ENCODE data around the gene PTPN1.
"Not testable (repeated sequence)": the region's sequence is repeated elsewhere in the genome, so short reads cannot be mapped to it uniquely, and the experiment has no call there.

Gene PTPN1

GRCh38 chr20:50532221-50532620, 22.0 kb downstream of the PTPN1 start:
- DNase-seq (ENCODE audit: low read depth) = peak; percentile 49

- peak; percentile 58 for DNase-seq (ENCODE audit: low read depth)
These were observed 22.9 kb downstream of the PTPN1 start for GRCh38 chr20:50533061-50533460.

- DNase-seq (ENCODE audit: low read depth) = no peak
These were observed 23.3 kb downstream of the PTPN1 start for GRCh38 chr20:50533464-50533863.

GRCh38 chr20:50534567-50534966, 24.4 kb downstream of the PTPN1 start:
- DNase-seq (ENCODE audit: low read depth) = peak; percentile 97

GRCh38 chr20:50535162-50535561, 25.0 kb downstream of the PTPN1 start:
- DNase-seq (ENCODE audit: low read depth) = no peak

- DNase-seq (ENCODE audit: low read depth) = peak; percentile 54
These were observed 26.1 kb downstream of the PTPN1 start for GRCh38 chr20:50536333-50536732.

- no peak for DNase-seq (ENCODE audit: low read depth)
These were observed 27.5 kb downstream of the PTPN1 start for GRCh38 chr20:50537546-50538201.

GRCh38 chr20:50538276-50538675, 28.1 kb downstream of the PTPN1 start:
- DNase-seq (ENCODE audit: low read depth) = no peak

GRCh38 chr20:50539798-50540197, 29.6 kb downstream of the PTPN1 start:
- not testable (repeated sequence) for DNase-seq (ENCODE audit: low read depth)

GRCh38 chr20:50540620-50541605, 30.7 kb downstream of the PTPN1 start:
- peak; percentile 57 for DNase-seq (ENCODE audit: low read depth)

- no peak for DNase-seq (ENCODE audit: low read depth)
These were observed 31.4 kb downstream of the PTPN1 start for GRCh38 chr20:50541606-50542041.

- DNase-seq (ENCODE audit: low read depth) = no peak
These were observed 33.1 kb downstream of the PTPN1 start for GRCh38 chr20:50543326-50543725.

- DNase-seq (ENCODE audit: low read depth) = no peak
These were observed 34.9 kb downstream of the PTPN1 start for GRCh38 chr20:50545126-50545525.

GRCh38 chr20:50546729-50547314, 36.6 kb downstream of the PTPN1 start:
- no peak for DNase-seq (ENCODE audit: low read depth)

- no peak for DNase-seq (ENCODE audit: low read depth)
These were observed 37.8 kb downstream of the PTPN1 start for GRCh38 chr20:50547964-50548363.

- no peak for DNase-seq (ENCODE audit: low read depth)
These were observed 38.2 kb downstream of the PTPN1 start for GRCh38 chr20:50548396-50548795.

GRCh38 chr20:50550531-50550930, 40.3 kb downstream of the PTPN1 start:
- no peak for DNase-seq (ENCODE audit: low read depth)

GRCh38 chr20:50551288-50551687, 41.1 kb downstream of the PTPN1 start:
- no peak for DNase-seq (ENCODE audit: low read depth)

GRCh38 chr20:50552979-50553378, 42.8 kb downstream of the PTPN1 start:
- no peak for DNase-seq (ENCODE audit: low read depth)

- DNase-seq (ENCODE audit: low read depth) = no peak
These were observed 44.8 kb downstream of the PTPN1 start for GRCh38 chr20:50554694-50555579.

GRCh38 chr20:50555662-50556061, 45.5 kb downstream of the PTPN1 start:
- DNase-seq (ENCODE audit: low read depth) = no peak
